Neural progenitor cell (in vitro differentiated cells): ENCODE results near the gene GRIK5.

ENCODE experiments used
- EZH2 ChIP-seq: fragments of 200-600 bp; sonication (generic); IDR thresholded peaks from 2 replicates; pipeline ENCODE4 v1.6.1; 2017; ENCODE audit warnings: antibody characterized with exemption, mild to moderate bottlenecking, moderate library complexity
- EZH2phosphoT487 ChIP-seq: fragments of 200-600 bp; sonication (generic); IDR thresholded peaks from 2 replicates; pipeline ENCODE4 v1.6.1; 2017; ENCODE audit warnings: antibody characterized with exemption
- TF ChIP-seq, protein P1 (sequence below): fragments of 200-600 bp; sonication (generic); IDR thresholded peaks from 2 replicates; pipeline ENCODE4 v1.5.1; 2017; ENCODE audit warnings: antibody characterized with exemption, mild to moderate bottlenecking

DNA sequence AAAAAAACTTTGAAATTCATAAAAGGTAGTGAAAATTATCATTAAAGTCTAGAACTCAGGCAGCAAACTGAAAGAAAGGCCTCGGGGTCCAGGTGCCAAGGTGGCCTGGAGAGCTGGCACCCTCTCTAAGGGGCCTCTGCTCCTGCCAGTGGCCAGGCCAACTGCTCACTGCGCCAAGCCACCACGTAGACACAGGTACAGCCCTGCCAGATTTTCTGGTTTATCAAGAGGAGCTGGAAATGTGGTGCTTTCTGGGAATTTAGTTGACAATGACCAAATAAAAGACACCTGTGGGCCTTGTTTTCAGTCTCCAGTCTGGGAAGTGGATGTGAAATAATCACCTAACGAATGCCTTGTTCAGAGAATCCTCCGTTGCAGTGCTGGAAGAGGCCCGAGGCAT, 28.8 kb upstream of the GRIK5 start:
- TF ChIP-seq, protein P1, sequence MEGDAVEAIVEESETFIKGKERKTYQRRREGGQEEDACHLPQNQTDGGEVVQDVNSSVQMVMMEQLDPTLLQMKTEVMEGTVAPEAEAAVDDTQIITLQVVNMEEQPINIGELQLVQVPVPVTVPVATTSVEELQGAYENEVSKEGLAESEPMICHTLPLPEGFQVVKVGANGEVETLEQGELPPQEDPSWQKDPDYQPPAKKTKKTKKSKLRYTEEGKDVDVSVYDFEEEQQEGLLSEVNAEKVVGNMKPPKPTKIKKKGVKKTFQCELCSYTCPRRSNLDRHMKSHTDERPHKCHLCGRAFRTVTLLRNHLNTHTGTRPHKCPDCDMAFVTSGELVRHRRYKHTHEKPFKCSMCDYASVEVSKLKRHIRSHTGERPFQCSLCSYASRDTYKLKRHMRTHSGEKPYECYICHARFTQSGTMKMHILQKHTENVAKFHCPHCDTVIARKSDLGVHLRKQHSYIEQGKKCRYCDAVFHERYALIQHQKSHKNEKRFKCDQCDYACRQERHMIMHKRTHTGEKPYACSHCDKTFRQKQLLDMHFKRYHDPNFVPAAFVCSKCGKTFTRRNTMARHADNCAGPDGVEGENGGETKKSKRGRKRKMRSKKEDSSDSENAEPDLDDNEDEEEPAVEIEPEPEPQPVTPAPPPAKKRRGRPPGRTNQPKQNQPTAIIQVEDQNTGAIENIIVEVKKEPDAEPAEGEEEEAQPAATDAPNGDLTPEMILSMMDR: no peak
- TF ChIP-seq EZH2phosphoT487 (no peak), EZH2 (no peak)
